ENCODE measurements around the gene SLC6A9. TPM values are rescaled to one million over a fixed set of nuclear protein-coding genes. Genes with fewer than 3 reads are reported as not detected.

Gene SLC6A9
- total RNA-seq, 4 donors from 2014 or later: 59.2 to 95.4 (median 84.5) TPM

GRCh38 chr1:44010935-44011471 is 20.3 kb downstream of the SLC6A9 start:
- WGBS: no CpG with 5 or more reads among the region's 11 CpGs
- H3K27me3 ChIP-seq: no peaks in the 10 kb centered on the region
- no peak for TF ChIP-seq POLR2A (IDR thresholded peaks at IDR 0.05)
- no peak for TF ChIP-seq EP300 (IDR thresholded peaks at IDR 0.05)
- no peak for TF ChIP-seq CTCF (IDR thresholded peaks at IDR 0.05)
- TF ChIP-seq POLR2AphosphoS5 (IDR thresholded peaks at IDR 0.05): no peak
- peaks cover 12% of the 10 kb centered on the region for H3K36me3 ChIP-seq
- no peak for DNase-seq (ENCODE audit: low spot score in 2 of 2)
- H3K4me1 ChIP-seq: peaks cover 28% of the 10 kb centered on the region
- no peaks in the 10 kb centered on the region for H3K9me3 ChIP-seq
- H3K4me3 ChIP-seq: no peak overlapping the region
- H3K27ac ChIP-seq: no peak overlapping the region

GRCh38 chr1:44008259-44008658 is 23.0 kb downstream of the SLC6A9 start:
- no peak for DNase-seq (ENCODE audit: low spot score in 2 of 2)
- no peak for TF ChIP-seq EP300 (IDR thresholded peaks at IDR 0.05)
- no peak for TF ChIP-seq POLR2A (IDR thresholded peaks at IDR 0.05)
- TF ChIP-seq CTCF (IDR thresholded peaks at IDR 0.05): no peak
- no peak for TF ChIP-seq POLR2AphosphoS5 (IDR thresholded peaks at IDR 0.05)
- H3K27me3 ChIP-seq: no peaks in the 10 kb centered on the region
- WGBS: 96% methylated on average over 6 of the region's 12 CpGs
- no peak overlapping the region for H3K4me3 ChIP-seq
- H3K36me3 ChIP-seq: peaks cover 12% of the 10 kb centered on the region
- no peaks in the 10 kb centered on the region for H3K9me3 ChIP-seq
- peaks cover 10% of the 10 kb centered on the region for H3K4me1 ChIP-seq
- no peak overlapping the region for H3K27ac ChIP-seq

DNA sequence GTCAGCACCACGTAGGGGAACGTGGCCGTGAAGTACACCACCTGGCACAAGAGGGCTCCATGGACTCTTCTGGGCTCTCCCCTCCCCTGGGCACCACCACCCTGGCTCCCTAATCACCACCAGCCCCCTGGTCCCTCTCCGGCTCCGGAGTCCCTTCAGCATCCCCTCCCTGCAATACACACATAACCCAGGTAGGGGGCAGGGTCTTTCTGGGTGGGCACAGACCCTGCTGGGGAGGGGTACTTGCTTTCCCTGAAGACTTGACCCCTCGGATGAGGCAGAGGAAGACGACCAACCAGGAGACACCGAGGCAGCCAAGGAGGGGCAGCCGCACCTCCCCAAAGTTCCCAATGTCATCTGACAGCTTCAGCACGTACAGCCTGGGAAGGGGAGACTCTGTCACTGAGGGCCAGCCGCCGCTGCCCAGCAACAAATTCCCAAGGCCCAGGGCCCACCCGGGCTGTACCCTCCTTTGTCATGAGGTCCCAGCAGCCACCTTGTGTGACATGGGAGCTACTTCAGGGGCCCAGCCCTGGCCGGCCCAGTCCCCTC is 28.6 kb downstream of the SLC6A9 start:
- H3K27ac ChIP-seq: no peak overlapping the region
- peaks cover 5% of the 10 kb centered on the region for H3K4me1 ChIP-seq
- DNase-seq (ENCODE audit: low spot score in 2 of 2): no peak
- no peak overlapping the region for H3K4me3 ChIP-seq
- H3K27me3 ChIP-seq: no peaks in the 10 kb centered on the region
- H3K9me3 ChIP-seq: no peaks in the 10 kb centered on the region
- TF ChIP-seq POLR2AphosphoS5 (IDR thresholded peaks at IDR 0.05) (no peak), EP300 (IDR thresholded peaks at IDR 0.05) (no peak), POLR2A (IDR thresholded peaks at IDR 0.05) (no peak), CTCF (IDR thresholded peaks at IDR 0.05) (no peak)
- WGBS: 94% methylated on average over 7 of the region's 14 CpGs
- peaks cover 34% of the 10 kb centered on the region for H3K36me3 ChIP-seq

- no peaks in the 10 kb centered on the region for H3K27me3 ChIP-seq
- DNase-seq (ENCODE audit: low spot score in 2 of 2): no peak
- peaks cover 30% of the 10 kb centered on the region for H3K36me3 ChIP-seq
- TF ChIP-seq POLR2A (IDR thresholded peaks at IDR 0.05) (no peak), CTCF (IDR thresholded peaks at IDR 0.05) (no peak), EP300 (IDR thresholded peaks at IDR 0.05) (no peak), POLR2AphosphoS5 (IDR thresholded peaks at IDR 0.05) (no peak)
- H3K27ac ChIP-seq: no peak overlapping the region
- 77% methylated on average over 8 of the region's 8 CpGs for WGBS
- H3K4me1 ChIP-seq: peaks cover 5% of the 10 kb centered on the region
- H3K4me3 ChIP-seq: no peak overlapping the region
- H3K9me3 ChIP-seq: no peaks in the 10 kb centered on the region
These were observed 29.1 kb downstream of the SLC6A9 start for GRCh38 chr1:44002165-44002564.

- peaks cover 6% of the 10 kb centered on the region for H3K4me1 ChIP-seq
- H3K36me3 ChIP-seq: peaks cover 29% of the 10 kb centered on the region
- 74% methylated on average over 2 of the region's 8 CpGs for WGBS
- DNase-seq (ENCODE audit: low spot score in 2 of 2): no peak
- H3K4me3 ChIP-seq: no peak overlapping the region
- H3K27me3 ChIP-seq: no peaks in the 10 kb centered on the region
- no peak overlapping the region for H3K27ac ChIP-seq
- H3K9me3 ChIP-seq: no peaks in the 10 kb centered on the region
- TF ChIP-seq CTCF (IDR thresholded peaks at IDR 0.05) (no peak), POLR2AphosphoS5 (IDR thresholded peaks at IDR 0.05) (no peak), EP300 (IDR thresholded peaks at IDR 0.05) (no peak), POLR2A (IDR thresholded peaks at IDR 0.05) (no peak)
These were observed 31.1 kb downstream of the SLC6A9 start for GRCh38 chr1:44000122-44000665.

Measured in suprapubic skin (tissue), 4 donors.